HG03139 (cell line): ENCODE measurements around the gene ZFPM1.

ENCODE experiments used
- ATAC-seq: cut with Tn5 transposase; IDR thresholded peaks from one replicate; pipeline ENCODE4 v1.9.1; 2021; ENCODE audit not compliant: unreplicated experiment

The ZFPM1 gene

GRCh38 chr16:88448461-88449266 is 4.4 kb upstream of the ZFPM1 start:
- no peak for ATAC-seq

GRCh38 chr16:88449267-88449561 is 3.9 kb upstream of the ZFPM1 start:
- ATAC-seq = no peak

GRCh38 chr16:88451586-88452481 is 1.2 kb upstream of the ZFPM1 start:
- no peak for ATAC-seq

GRCh38 chr16:88452482-88453216 is 431 bp upstream of the ZFPM1 start:
- peak; percentile 52 for ATAC-seq

- no peak for ATAC-seq
Measured at GRCh38 chr16:88453611-88454522, 787 bp downstream of the ZFPM1 start.

- ATAC-seq = no peak
Measured at GRCh38 chr16:88454523-88454947, 1.5 kb downstream of the ZFPM1 start.

GRCh38 chr16:88455610-88456355 is 2.7 kb downstream of the ZFPM1 start:
- no peak for ATAC-seq

- no peak for ATAC-seq
Measured at GRCh38 chr16:88456356-88457292, 3.5 kb downstream of the ZFPM1 start.

- ATAC-seq = no peak
Measured at GRCh38 chr16:88458039-88458772, 5.1 kb downstream of the ZFPM1 start.

- ATAC-seq = no peak
Measured at GRCh38 chr16:88458773-88459235, 5.7 kb downstream of the ZFPM1 start.

- ATAC-seq = no peak
Measured at GRCh38 chr16:88459366-88460073, 6.4 kb downstream of the ZFPM1 start.

GRCh38 chr16:88460496-88461330 is 7.6 kb downstream of the ZFPM1 start:
- no peak for ATAC-seq

GRCh38 chr16:88461331-88462269 is 8.5 kb downstream of the ZFPM1 start:
- no peak for ATAC-seq

- no peak for ATAC-seq
Measured at GRCh38 chr16:88462396-88462795, 9.3 kb downstream of the ZFPM1 start.

GRCh38 chr16:88463411-88463810 is 10.3 kb downstream of the ZFPM1 start:
- ATAC-seq = no peak
